ENCODE results near the gene ADM2.

DNA sequence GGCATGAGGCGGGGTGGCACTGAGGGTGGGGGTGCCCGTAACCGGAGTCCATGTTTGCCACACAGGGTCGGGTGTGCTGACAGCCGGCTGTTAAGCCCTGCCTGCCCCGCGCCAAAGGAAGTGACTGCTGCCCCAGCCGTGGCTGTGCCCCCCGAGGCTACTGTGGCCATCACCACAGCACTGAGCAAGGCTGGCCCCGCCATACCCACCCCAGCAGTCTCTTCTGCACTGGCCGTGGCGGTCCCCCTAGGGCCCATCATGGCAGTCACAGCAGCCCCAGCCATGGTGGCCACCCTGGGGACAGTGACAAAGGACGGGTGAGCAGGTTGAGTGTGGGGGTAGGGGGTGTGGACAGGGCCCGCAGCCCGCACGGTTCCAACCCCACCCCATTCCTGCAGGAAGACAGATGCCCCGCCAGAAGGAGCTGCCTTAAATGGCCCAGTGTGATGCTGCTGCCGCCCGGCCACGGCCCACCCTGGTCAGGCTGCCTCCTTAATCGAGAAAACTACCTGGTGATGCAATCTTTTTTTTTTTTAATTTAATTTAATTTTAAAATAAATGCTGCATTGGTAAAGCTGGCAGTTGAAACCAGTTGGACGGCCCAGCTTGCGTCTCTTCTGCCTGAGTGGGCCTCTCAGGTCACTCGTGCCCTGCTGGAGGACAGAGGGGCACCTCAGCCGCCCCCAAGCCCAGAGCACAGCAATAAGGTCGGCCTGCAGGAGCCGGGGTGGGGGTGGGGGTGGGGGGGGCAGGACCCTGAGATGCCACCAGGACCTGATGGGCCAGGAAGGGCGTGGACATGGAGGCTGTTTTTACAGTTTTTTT, 37.3 kb upstream of the ADM2 start:
- TF ChIP-seq ZFP30 (CRISPR knock-in tag; IDR thresholded peaks at IDR 0.05): no peak
- TF ChIP-seq, protein P1, sequence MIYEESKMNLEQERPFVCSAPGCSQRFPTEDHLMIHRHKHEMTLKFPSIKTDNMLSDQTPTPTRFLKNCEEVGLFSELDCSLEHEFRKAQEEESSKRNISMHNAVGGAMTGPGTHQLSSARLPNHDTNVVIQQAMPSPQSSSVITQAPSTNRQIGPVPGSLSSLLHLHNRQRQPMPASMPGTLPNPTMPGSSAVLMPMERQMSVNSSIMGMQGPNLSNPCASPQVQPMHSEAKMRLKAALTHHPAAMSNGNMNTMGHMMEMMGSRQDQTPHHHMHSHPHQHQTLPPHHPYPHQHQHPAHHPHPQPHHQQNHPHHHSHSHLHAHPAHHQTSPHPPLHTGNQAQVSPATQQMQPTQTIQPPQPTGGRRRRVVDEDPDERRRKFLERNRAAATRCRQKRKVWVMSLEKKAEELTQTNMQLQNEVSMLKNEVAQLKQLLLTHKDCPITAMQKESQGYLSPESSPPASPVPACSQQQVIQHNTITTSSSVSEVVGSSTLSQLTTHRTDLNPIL (CRISPR knock-in tag; IDR thresholded peaks at IDR 0.05; ENCODE audit: low read depth): no peak
- TF ChIP-seq, protein P2, sequence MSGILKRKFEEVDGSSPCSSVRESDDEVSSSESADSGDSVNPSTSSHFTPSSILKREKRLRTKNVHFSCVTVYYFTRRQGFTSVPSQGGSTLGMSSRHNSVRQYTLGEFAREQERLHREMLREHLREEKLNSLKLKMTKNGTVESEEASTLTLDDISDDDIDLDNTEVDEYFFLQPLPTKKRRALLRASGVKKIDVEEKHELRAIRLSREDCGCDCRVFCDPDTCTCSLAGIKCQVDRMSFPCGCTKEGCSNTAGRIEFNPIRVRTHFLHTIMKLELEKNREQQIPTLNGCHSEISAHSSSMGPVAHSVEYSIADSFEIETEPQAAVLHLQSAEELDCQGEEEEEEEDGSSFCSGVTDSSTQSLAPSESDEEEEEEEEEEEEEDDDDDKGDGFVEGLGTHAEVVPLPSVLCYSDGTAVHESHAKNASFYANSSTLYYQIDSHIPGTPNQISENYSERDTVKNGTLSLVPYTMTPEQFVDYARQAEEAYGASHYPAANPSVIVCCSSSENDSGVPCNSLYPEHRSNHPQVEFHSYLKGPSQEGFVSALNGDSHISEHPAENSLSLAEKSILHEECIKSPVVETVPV (CRISPR knock-in tag; IDR thresholded peaks at IDR 0.05): no peak
- no peak for TF ChIP-seq ZFP3 (CRISPR knock-in tag; IDR thresholded peaks at IDR 0.05)
- TF ChIP-seq ARNTL (CRISPR knock-in tag; IDR thresholded peaks at IDR 0.05; ENCODE audit: borderline replicate concordance, low read depth): no peak
- TF ChIP-seq, protein P3, sequence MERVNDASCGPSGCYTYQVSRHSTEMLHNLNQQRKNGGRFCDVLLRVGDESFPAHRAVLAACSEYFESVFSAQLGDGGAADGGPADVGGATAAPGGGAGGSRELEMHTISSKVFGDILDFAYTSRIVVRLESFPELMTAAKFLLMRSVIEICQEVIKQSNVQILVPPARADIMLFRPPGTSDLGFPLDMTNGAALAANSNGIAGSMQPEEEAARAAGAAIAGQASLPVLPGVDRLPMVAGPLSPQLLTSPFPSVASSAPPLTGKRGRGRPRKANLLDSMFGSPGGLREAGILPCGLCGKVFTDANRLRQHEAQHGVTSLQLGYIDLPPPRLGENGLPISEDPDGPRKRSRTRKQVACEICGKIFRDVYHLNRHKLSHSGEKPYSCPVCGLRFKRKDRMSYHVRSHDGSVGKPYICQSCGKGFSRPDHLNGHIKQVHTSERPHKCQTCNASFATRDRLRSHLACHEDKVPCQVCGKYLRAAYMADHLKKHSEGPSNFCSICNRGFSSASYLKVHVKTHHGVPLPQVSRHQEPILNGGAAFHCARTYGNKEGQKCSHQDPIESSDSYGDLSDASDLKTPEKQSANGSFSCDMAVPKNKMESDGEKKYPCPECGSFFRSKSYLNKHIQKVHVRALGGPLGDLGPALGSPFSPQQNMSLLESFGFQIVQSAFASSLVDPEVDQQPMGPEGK (CRISPR knock-in tag; IDR thresholded peaks at IDR 0.05; ENCODE audit: borderline replicate concordance): no peak
- no peak for TF ChIP-seq RARB (CRISPR knock-in tag; IDR thresholded peaks at IDR 0.05)
- TF ChIP-seq TCF4 (CRISPR knock-in tag; IDR thresholded peaks at IDR 0.05; ENCODE audit: borderline replicate concordance): no peak
- TF ChIP-seq ZNF565 (CRISPR knock-in tag; conservative IDR thresholded peaks at IDR 0.05; ENCODE audit: low read depth): no peak
- TF ChIP-seq ESRRG (CRISPR knock-in tag; IDR thresholded peaks at IDR 0.05): no peak
- no peak for TF ChIP-seq ISL1 (CRISPR knock-in tag; IDR thresholded peaks at IDR 0.05)
- no peak for TF ChIP-seq PPARA (CRISPR knock-in tag; IDR thresholded peaks at IDR 0.05; ENCODE audit: borderline replicate concordance)

Measured in SK-N-SH treated with all-trans-retinoic acid at 6 μM for 48 hours (cell line).